ENCODE results near the gene TRIM52. TPM values are rescaled to one million over a fixed set of nuclear protein-coding genes. Genes with fewer than 3 reads are reported as not detected.

The TRIM52 gene
- total and polyA plus RNA-seq, 9 of the 15 experiments (the other 6 are each of a cell fraction or from before 2014, with no cell fraction given) = 3.3 to 21.9 (median 13.5) TPM

DNA sequence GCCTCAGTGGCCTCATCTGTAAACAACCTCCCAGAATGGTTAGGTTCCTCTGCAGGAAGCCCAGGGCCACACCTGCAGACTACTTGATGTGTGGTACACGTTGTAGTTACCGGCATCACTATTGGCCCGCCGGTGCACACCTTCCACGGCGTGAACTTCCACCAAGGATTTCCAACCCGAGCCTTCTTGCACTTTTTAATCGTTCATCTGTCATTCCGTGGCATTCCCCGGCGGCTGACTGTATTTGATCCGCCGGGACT is 43.2 kb downstream of the TRIM52 start (continued):
- 0 out of 4 replicates have a peak, but pooled peaks of 1 of the 2 experiments have one; percentile 31 for TF ChIP-seq SIN3A (IDR thresholded peaks at IDR 0.05; ENCODE audit: borderline replicate concordance in 2 of 2, control insufficient read depth in 1 of 2, low read depth in 2 of 2, low read length in 2 of 2)
- TF ChIP-seq PHF8 (IDR thresholded peaks at IDR 0.05; ENCODE audit: borderline replicate concordance, low read length) = no peak
- no peak for TF ChIP-seq ZBTB34 (CRISPR knock-in tag; IDR thresholded peaks at IDR 0.05)
- no peak for TF ChIP-seq PBX2 (CRISPR knock-in tag; IDR thresholded peaks at IDR 0.05; ENCODE audit: low read depth)
- no peak for TF ChIP-seq PBX2 (tag; conservative IDR thresholded peaks at IDR 0.05; ENCODE audit: low read depth)
- peak; percentile 48 for TF ChIP-seq DACH1 (IDR thresholded peaks at IDR 0.05; ENCODE audit: partially characterized antibody)
- TF ChIP-seq ZNF175 (CRISPR knock-in tag; IDR thresholded peaks at IDR 0.05; ENCODE audit: low read depth) = no peak
- TF ChIP-seq, protein P1, sequence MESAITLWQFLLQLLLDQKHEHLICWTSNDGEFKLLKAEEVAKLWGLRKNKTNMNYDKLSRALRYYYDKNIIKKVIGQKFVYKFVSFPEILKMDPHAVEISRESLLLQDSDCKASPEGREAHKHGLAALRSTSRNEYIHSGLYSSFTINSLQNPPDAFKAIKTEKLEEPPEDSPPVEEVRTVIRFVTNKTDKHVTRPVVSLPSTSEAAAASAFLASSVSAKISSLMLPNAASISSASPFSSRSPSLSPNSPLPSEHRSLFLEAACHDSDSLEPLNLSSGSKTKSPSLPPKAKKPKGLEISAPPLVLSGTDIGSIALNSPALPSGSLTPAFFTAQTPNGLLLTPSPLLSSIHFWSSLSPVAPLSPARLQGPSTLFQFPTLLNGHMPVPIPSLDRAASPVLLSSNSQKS (CRISPR knock-in tag; IDR thresholded peaks at IDR 0.05) = no peak
- TF ChIP-seq MITF (IDR thresholded peaks at IDR 0.05) = no peak
- TF ChIP-seq ESRRA (IDR thresholded peaks at IDR 0.05; ENCODE audit: borderline replicate concordance, low read depth) = no peak
- TF ChIP-seq STAG1 (CRISPR knock-in tag; IDR thresholded peaks at IDR 0.05; ENCODE audit: borderline replicate concordance) = no peak
- TF ChIP-seq SP1 (CRISPR knock-in tag; IDR thresholded peaks at IDR 0.05) = no peak; the same call in 1 of the 2 replicates
- TF ChIP-seq THAP7 (CRISPR knock-in tag; IDR thresholded peaks at IDR 0.05) = no peak
- no peak for TF ChIP-seq AFF4 (CRISPR knock-in tag; IDR thresholded peaks at IDR 0.05)
- no peak for TF ChIP-seq NCOA6 (IDR thresholded peaks at IDR 0.05)
- TF ChIP-seq NFE2 (IDR thresholded peaks at IDR 0.05; ENCODE audit: low read depth) = no peak
- TF ChIP-seq HDAC1 (IDR thresholded peaks at IDR 0.05) = peak in 1 of 2 experiments; percentile 8; a peak in 2 of 4 replicates
- no peak for TF ChIP-seq NCOA1 (IDR thresholded peaks at IDR 0.05; ENCODE audit: low read depth)
